WERI-Rb-1 (cell line): ENCODE measurements around the gene ABAT.

Experiments
- DNase-seq: peaks from one replicate; pipeline ENCODE4 v3.0.0-alpha.2; 2020
- H3K27ac ChIP-seq: fragments of 250-450 bp; sonication (Bioruptor Pico); 2 replicates; pipeline ENCODE4 v1.5.1; 2020; ENCODE audit warnings: mild to moderate bottlenecking, moderate library complexity
- H3K27me3 ChIP-seq: fragments of 250-450 bp; sonication (Bioruptor Pico); 2 replicates; pipeline ENCODE4 v1.5.1; 2021; ENCODE audit warnings: mild to moderate bottlenecking, low read depth, moderate library complexity; ENCODE audit not compliant: insufficient read depth, severe bottlenecking
- H3K36me3 ChIP-seq: fragments of 250-450 bp; sonication (Bioruptor Pico); 2 replicates; pipeline ENCODE4 v1.5.1; 2020; ENCODE audit warnings: mild to moderate bottlenecking, moderate library complexity
- H3K4me3 ChIP-seq: 2 replicates; pipeline ENCODE4 v1.5.1; 2011; ENCODE audit warnings: low read depth, mild to moderate bottlenecking, control low read depth, low read length
- H3K9me3 ChIP-seq: fragments of 250-450 bp; sonication (Bioruptor Pico); 2 replicates; pipeline ENCODE4 v1.5.1; 2021; ENCODE audit warnings: mild to moderate bottlenecking, moderate library complexity; ENCODE audit not compliant: severe bottlenecking
- TF ChIP-seq, protein P1 (sequence below): IDR thresholded peaks from 2 replicates; pipeline ENCODE4 v1.5.1; 2011; ENCODE audit warnings: low read depth, mild to moderate bottlenecking, control low read depth, inconsistent platforms, low read length

The ABAT gene

DNA sequence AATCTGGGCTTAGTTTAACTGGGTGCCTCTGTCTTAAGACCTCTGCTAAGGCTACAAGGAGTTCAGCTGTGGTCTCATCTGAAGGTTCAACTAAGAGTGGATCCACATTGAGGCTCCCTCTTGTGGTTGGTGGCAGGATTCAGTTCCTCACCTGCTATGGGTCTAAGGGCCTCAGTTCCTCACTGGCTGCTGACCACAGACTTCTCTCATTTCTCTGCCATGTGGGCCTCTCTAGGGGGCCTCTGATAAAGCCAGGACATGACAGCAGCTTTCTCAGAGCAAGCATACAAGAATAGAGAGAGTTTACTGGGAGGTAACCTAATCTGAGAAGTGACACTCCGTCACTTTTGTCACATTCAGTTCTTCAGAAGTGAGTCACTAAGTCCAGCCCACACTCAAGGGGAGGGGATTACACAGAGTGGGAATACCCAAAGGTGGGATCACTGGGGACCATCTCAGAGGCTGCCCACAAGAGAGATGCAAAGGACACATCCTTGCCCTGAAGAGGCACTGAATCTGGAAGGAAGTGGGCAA is 19.2 kb upstream of the ABAT start:
- Histone ChIP-seq H3K36me3 (no peaks in the 10 kb centered on the region), H3K9me3 (no peaks in the 10 kb centered on the region), H3K27me3 (no peaks in the 10 kb centered on the region), H3K4me3 (no peak overlapping the region), H3K27ac (no peak overlapping the region)
- TF ChIP-seq, protein P1, sequence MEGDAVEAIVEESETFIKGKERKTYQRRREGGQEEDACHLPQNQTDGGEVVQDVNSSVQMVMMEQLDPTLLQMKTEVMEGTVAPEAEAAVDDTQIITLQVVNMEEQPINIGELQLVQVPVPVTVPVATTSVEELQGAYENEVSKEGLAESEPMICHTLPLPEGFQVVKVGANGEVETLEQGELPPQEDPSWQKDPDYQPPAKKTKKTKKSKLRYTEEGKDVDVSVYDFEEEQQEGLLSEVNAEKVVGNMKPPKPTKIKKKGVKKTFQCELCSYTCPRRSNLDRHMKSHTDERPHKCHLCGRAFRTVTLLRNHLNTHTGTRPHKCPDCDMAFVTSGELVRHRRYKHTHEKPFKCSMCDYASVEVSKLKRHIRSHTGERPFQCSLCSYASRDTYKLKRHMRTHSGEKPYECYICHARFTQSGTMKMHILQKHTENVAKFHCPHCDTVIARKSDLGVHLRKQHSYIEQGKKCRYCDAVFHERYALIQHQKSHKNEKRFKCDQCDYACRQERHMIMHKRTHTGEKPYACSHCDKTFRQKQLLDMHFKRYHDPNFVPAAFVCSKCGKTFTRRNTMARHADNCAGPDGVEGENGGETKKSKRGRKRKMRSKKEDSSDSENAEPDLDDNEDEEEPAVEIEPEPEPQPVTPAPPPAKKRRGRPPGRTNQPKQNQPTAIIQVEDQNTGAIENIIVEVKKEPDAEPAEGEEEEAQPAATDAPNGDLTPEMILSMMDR, result peak; percentile 86
- peak; percentile 61 for DNase-seq

DNA sequence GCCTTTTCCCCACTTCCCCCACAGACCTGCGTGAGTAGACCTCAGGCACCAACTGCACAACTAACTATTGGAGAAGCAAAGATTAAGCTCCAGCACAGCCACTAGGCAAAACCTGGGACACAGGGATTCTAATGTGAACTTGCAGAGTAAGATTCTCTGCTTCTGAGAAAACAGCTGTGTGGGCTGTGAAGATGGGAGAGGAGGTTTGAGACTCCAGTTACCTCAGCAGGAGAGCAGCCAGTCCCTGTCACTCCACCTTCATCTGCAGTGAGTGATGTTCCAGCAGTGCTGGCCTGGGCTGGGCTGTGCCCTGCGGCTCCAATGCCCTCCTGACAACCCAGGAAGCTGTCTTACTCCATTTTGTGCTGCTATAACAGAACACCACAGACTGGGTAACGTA is 18.0 kb upstream of the ABAT start:
- Histone ChIP-seq H3K27me3 (no peaks in the 10 kb centered on the region), H3K27ac (no peak overlapping the region), H3K4me3 (no peak overlapping the region), H3K9me3 (no peaks in the 10 kb centered on the region), H3K36me3 (no peaks in the 10 kb centered on the region)
- DNase-seq, result no peak
- TF ChIP-seq, protein P1, result no peak

DNA sequence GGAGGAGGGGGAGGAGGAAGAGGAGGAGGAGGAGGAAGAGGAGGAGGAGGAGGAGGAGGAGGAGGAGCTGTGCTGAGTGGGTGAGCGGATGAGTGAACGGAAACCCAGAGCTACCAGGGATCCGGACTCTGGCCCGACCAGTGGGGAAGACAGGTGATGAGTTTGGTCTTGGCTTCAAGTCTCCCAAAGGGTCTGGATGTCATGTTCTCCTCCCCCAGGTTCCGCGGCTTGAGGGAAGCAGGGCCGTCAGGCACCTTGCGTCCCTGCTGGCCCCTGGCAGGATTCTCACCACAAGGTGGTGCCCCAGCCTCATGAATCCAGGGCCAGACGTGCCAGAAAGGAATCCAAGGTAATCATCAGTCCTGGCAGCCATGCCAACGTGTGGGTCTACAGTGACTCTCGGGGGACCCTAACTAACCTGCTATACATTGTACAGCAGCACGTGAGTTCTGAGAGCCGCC is 13.5 kb upstream of the ABAT start:
- Histone ChIP-seq H3K27ac (no peak overlapping the region), H3K9me3 (no peaks in the 10 kb centered on the region), H3K4me3 (no peak overlapping the region), H3K27me3 (no peaks in the 10 kb centered on the region), H3K36me3 (no peaks in the 10 kb centered on the region)
- TF ChIP-seq, protein P1, result peak; percentile 81
- peak; percentile 69 for DNase-seq

DNA sequence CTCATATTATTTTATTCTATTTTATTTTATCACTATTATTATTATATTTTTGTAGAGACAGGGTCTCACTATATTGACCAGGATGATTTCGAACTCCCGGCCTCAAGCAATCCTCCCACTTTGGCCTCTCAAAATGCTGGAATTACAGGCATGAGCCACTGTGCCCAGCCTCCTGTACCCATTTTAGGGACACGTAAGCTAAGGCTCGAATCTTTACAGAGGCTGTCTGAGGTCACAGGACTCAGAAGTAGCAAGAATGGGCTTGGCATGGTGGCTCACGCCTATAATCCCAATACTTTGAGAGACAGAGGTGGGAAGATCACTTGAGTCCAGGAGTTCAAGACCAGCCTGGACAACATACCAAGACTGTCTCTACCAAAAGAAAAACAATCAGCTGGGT is 12.7 kb upstream of the ABAT start:
- Histone ChIP-seq H3K4me3 (no peak overlapping the region), H3K27ac (no peak overlapping the region), H3K9me3 (no peaks in the 10 kb centered on the region), H3K36me3 (no peaks in the 10 kb centered on the region), H3K27me3 (peaks cover 4% of the 10 kb centered on the region)
- DNase-seq, result no peak
- TF ChIP-seq, protein P1, result no peak

DNA sequence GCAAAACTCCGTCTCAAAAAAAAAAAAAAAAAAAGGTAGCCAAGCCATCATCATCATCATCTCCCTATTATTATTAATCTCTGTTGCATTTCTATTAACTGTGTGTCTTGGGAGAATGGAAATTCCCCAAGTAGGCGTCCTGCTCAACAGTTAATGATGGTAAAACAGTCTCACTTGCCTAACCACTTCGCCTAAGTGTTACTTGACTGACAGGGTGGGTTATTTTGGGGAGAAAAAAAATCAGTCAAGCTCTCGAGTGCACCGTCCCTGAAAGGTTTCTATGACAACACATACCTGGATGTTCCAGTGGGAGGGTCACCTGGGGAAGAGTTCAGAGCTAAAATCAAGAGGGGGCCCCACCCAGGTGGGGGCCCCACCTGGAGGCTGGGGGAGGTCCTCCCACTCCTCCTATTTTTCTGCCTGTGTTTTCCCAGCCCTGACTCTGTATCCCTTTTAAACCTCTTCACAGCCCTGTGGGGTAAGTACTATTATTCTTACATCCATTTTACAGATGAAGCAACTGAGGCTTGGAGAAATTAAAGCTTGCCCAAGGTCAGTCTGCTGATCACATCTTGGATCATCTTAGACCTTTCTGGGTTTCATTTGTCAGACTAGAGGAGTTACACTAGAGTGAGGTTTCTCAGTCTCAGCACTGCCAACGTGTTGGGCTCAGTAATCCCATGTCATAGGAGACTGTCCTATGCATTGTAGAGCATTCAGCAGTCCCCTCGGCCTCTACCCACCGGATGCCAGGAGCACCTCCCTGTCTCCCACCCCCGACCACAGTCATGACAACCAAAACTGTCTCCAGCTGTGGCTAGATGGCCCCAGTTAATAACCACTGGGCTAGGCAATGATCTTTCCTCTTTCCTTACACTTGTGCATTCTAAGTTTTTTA is 11.0 kb upstream of the ABAT start:
- no peaks in the 10 kb centered on the region for H3K9me3 ChIP-seq
- peaks cover 4% of the 10 kb centered on the region for H3K27me3 ChIP-seq
- no peak overlapping the region for H3K27ac ChIP-seq
- no peak overlapping the region for H3K4me3 ChIP-seq
- H3K36me3 ChIP-seq, result no peaks in the 10 kb centered on the region
- no peak for DNase-seq
- TF ChIP-seq, protein P1, result no peak
